Measurements from ENCODE around the gene CNOT6L. TPM values are rescaled to one million over a fixed set of nuclear protein-coding genes. Genes with fewer than 3 reads are reported as not detected.

CNOT6L gene
- total and polyA plus RNA-seq, 2 of the 13 experiments (the other 11 are each of a cell fraction or from before 2014, with no cell fraction given): 7.9 to 13.5 TPM

- no peaks in the 10 kb centered on the region for H3K27me3 ChIP-seq (ENCODE audit: control insufficient read depth in 1 of 2, insufficient read depth in 2 of 2, low read length in 2 of 2)
- intact Hi-C loops (cut with micrococcal nuclease; ENCODE audit: unreplicated experiment): no loop called here
- in situ Hi-C loops (cut with HindIII; ENCODE audit: extremely low pct_ligation_motif_present, low pct_unique_long_range_greater_than_20kb): no loop called here
- no peak for FAIRE-seq
- H3K36me3 ChIP-seq (replicated peaks in 1 of 2; ENCODE audit: control insufficient read depth in 1 of 2, insufficient read depth in 2 of 2, low read length in 2 of 2): no peaks in the 10 kb centered on the region
- no peak overlapping the region for H2AFZ ChIP-seq (ENCODE audit: low read length)
- no peak overlapping the region for H3K9ac ChIP-seq (ENCODE audit: insufficient read depth, low read depth, low read length)
- ATAC-seq: no peak
- no peak overlapping the region for H3K27ac ChIP-seq (ENCODE audit: extremely low read length, insufficient read depth, low read length)
- DNase-seq (ENCODE audit: low spot score): no peak
- H4K20me1 ChIP-seq (ENCODE audit: insufficient read depth, low read length): peaks cover 25% of the 10 kb centered on the region; the same call in 1 of the 2 replicates
- CTCF ChIA-PET (ENCODE audit: low intra/inter-chr PET ratio, low total read pairs): no interaction called here
- no peaks in the 10 kb centered on the region for H3K9me3 ChIP-seq (ENCODE audit: low read length)
- no TSS peak for BruUV-seq (replicated peaks)
- POLR2A ChIA-PET: no interaction called here
- H3K79me2 ChIP-seq (ENCODE audit: insufficient read depth, low read length): peaks cover 70% of the 10 kb centered on the region
- no peak overlapping the region for H3K4me3 ChIP-seq (replicated peaks in 1 of 3; ENCODE audit: insufficient read depth in 1 of 3, low read depth in 2 of 3, low read length in 3 of 3)
- H3K4me1 ChIP-seq (ENCODE audit: insufficient read depth, low read length): peaks cover 34% of the 10 kb centered on the region
- WGBS (ENCODE audit: low lambda C conversion rate): 96% methylated on average over 1 of the region's 1 CpG
- H3K4me2 ChIP-seq (ENCODE audit: low read depth, low read length): no peak overlapping the region
- TF ChIP-seq HNRNPUL1 (IDR thresholded peaks at IDR 0.05; ENCODE audit: low read depth, low read length): no peak
- no peak for TF ChIP-seq NR2F2 (IDR thresholded peaks at IDR 0.05; ENCODE audit: borderline replicate concordance, low read depth)
- no peak for TF ChIP-seq ZNF710 (CRISPR knock-in tag; IDR thresholded peaks at IDR 0.05; ENCODE audit: borderline replicate concordance)
- TF ChIP-seq BCLAF1 (IDR thresholded peaks at IDR 0.05): no peak
- no peak for TF ChIP-seq ZHX2 (IDR thresholded peaks at IDR 0.05; ENCODE audit: low read depth)
- no peak for TF ChIP-seq ZHX2 (CRISPR knock-in tag; IDR thresholded peaks at IDR 0.05; ENCODE audit: borderline replicate concordance)
- TF ChIP-seq ZNF639 (CRISPR knock-in tag; conservative IDR thresholded peaks at IDR 0.05): no peak
- TF ChIP-seq NFKB2 (CRISPR knock-in tag; IDR thresholded peaks at IDR 0.05; ENCODE audit: borderline replicate concordance): no peak
- no peak for TF ChIP-seq JUNB (CRISPR knock-in tag; IDR thresholded peaks at IDR 0.05; ENCODE audit: borderline replicate concordance)
- no peak for TF ChIP-seq ADNP (CRISPR knock-in tag; IDR thresholded peaks at IDR 0.05)
- TF ChIP-seq HMG20A (CRISPR knock-in tag; IDR thresholded peaks at IDR 0.05; ENCODE audit: borderline replicate concordance): no peak
These were observed 23.8 kb downstream of the CNOT6L start for GRCh38 chr4:77795326-77795725.
